ENCODE measurements around the gene HOXC9.

DNA sequence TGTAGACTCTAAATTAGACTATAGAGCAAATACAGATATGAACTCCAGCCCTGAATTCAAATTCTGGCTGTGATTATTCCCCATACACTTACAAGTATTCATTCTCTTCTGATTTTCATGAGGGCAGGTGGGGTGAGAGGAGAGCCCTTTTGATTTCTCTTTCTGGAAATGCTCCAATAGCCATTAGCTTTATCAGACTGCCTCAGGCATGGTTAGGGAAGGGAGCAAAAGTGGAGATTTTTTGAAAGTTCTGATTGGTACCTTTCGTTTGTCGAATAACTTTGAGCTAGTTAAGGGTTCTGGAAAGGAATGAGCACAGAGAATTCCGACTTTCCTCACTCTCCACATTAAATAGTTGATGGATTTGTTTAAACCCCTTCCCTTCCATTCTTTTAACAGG, 40.7 kb downstream of the HOXC9 start:
- no peak for TF ChIP-seq GATA2 (IDR thresholded peaks at IDR 0.05; ENCODE audit: low read depth, low read length)
- no peak for TF ChIP-seq GATA3 (IDR thresholded peaks at IDR 0.05; ENCODE audit: low read depth, low read length)
